GM18517 (cell line): ENCODE measurements around the gene TRAPPC6A.

Experiments used
- ATAC-seq: cut with Tn5 transposase; IDR thresholded peaks from one replicate; pipeline ENCODE4 v1.9.1; 2021; ENCODE audit warnings: mild to moderate bottlenecking, moderate library complexity; ENCODE audit not compliant: unreplicated experiment

The TRAPPC6A gene

GRCh38 chr19:45177817-45178261, at the start of gene TRAPPC6A:
Gene TRAPPC6A (minus strand): TSS chr19:45178237. CDS start chr19:45178218, 19 bp downstream.
- ATAC-seq, result peak; percentile 11

GRCh38 chr19:45224645-45225044, 46.6 kb upstream of the TRAPPC6A start:
- no peak for ATAC-seq

- ATAC-seq, result no peak
These were observed 45.8 kb upstream of the TRAPPC6A start for GRCh38 chr19:45223879-45224278.

GRCh38 chr19:45222724-45223123, 44.7 kb upstream of the TRAPPC6A start:
- no peak for ATAC-seq

- ATAC-seq, result no peak
These were observed 41.1 kb upstream of the TRAPPC6A start for GRCh38 chr19:45218911-45219743.

- no peak for ATAC-seq
These were observed 40.4 kb upstream of the TRAPPC6A start for GRCh38 chr19:45218426-45218825.

GRCh38 chr19:45217957-45218334, 39.9 kb upstream of the TRAPPC6A start:
- ATAC-seq, result no peak

GRCh38 chr19:45217193-45217956, 39.3 kb upstream of the TRAPPC6A start:
- no peak for ATAC-seq

GRCh38 chr19:45216667-45217066, 38.6 kb upstream of the TRAPPC6A start:
- ATAC-seq, result no peak

- no peak for ATAC-seq
These were observed 37.6 kb upstream of the TRAPPC6A start for GRCh38 chr19:45215391-45216191.

- no peak for ATAC-seq
These were observed 35.0 kb upstream of the TRAPPC6A start for GRCh38 chr19:45213031-45213430.

- no peak for ATAC-seq
These were observed 33.8 kb upstream of the TRAPPC6A start for GRCh38 chr19:45211751-45212381.

- no peak for ATAC-seq
These were observed 28.3 kb upstream of the TRAPPC6A start for GRCh38 chr19:45206328-45206727.

- ATAC-seq, result no peak
These were observed 27.8 kb upstream of the TRAPPC6A start for GRCh38 chr19:45205810-45206209.

GRCh38 chr19:45202637-45203036, 24.6 kb upstream of the TRAPPC6A start:
- no peak for ATAC-seq

GRCh38 chr19:45200568-45200967, 22.5 kb upstream of the TRAPPC6A start:
- ATAC-seq, result no peak

- ATAC-seq, result no peak
These were observed 17.7 kb upstream of the TRAPPC6A start for GRCh38 chr19:45195764-45196163.

GRCh38 chr19:45191375-45191774, 13.3 kb upstream of the TRAPPC6A start:
- ATAC-seq, result no peak

GRCh38 chr19:45189971-45190370, 11.9 kb upstream of the TRAPPC6A start:
- ATAC-seq, result no peak

GRCh38 chr19:45187421-45188100, 9.5 kb upstream of the TRAPPC6A start:
- no peak for ATAC-seq
